Parathyroid adenoma (tissue), 2 donors: ENCODE results near the gene TMEM151A.

Experiments
- H2AFZ ChIP-seq: fragments of 300-600 bp; sonication (generic); one replicate; pipeline ENCODE4 v1.7.0; 2017; ENCODE audit warnings: antibody characterized with exemption, mild to moderate bottlenecking
- H3K27ac ChIP-seq: fragments of 300-600 bp; sonication (generic); one replicate; pipeline ENCODE4 v1.7.0; 2017
- H3K27me3 ChIP-seq: fragments of 300-600 bp; sonication (generic); one replicate; pipeline ENCODE4 v1.7.0; 2017; ENCODE audit warnings: low read length; ENCODE audit not compliant: control insufficient read depth, insufficient read depth
- H3K36me3 ChIP-seq: fragments of 300-600 bp; sonication (generic); one replicate; pipeline ENCODE4 v1.7.0; 2017; ENCODE audit warnings: low read length; ENCODE audit not compliant: control insufficient read depth, insufficient read depth
- H3K4me1 ChIP-seq: fragments of 300-600 bp; sonication (generic); one replicate; pipeline ENCODE4 v1.7.0; 2017; ENCODE audit warnings: control low read depth
- H3K4me2 ChIP-seq: fragments of 300-600 bp; sonication (generic); one replicate; pipeline ENCODE4 v1.7.0; 2017; ENCODE audit warnings: low read length
- H3K4me3 ChIP-seq: fragments of 300-600 bp; sonication (generic); one replicate; pipeline ENCODE4 v1.7.0; 2017; ENCODE audit warnings: low read depth, low read length
- H3K79me2 ChIP-seq: fragments of 300-600 bp; sonication (generic); one replicate; pipeline ENCODE4 v1.7.0; 2017; ENCODE audit warnings: control low read depth
- H3K9ac ChIP-seq: fragments of 300-600 bp; sonication (generic); one replicate; pipeline ENCODE4 v1.7.0; 2017; ENCODE audit warnings: mild to moderate bottlenecking
- H3K9me3 ChIP-seq: fragments of 300-600 bp; sonication (generic); one replicate; pipeline ENCODE4 v1.7.0; 2017; ENCODE audit warnings: low read length; ENCODE audit not compliant: control insufficient read depth
- TF ChIP-seq, protein P1 (sequence below): fragments of 300-600 bp; sonication (generic); IDR thresholded peaks from one replicate; pipeline ENCODE4 v1.7.0; 2017; ENCODE audit warnings: antibody characterized with exemption, mild to moderate bottlenecking
- donor health status: primary hyperparathyroidism.

TMEM151A gene

DNA sequence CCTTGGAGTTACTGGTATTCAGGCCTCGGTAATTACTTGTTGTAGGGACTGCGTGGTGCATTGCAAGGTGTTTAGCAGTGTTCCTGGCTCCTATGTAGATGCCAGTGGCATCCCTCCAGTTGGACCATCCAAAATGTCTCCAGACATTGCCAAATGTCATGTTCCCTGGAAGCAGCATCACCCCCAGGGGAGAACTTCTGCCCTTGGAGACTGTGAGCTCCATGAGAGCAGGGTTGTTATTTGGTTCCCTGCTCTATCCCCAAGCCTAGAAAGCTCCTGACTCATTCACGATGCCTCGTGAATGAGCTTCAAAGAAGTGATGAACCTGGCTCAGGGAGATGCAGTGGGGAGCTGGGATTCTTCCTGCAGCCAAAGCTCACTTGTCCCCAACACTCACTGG lies 29.9 kb downstream of the TMEM151A start:
- no peaks in the 10 kb centered on the region for H3K9me3 ChIP-seq
- H3K4me2 ChIP-seq: no peak overlapping the region
- no peaks in the 10 kb centered on the region for H3K27me3 ChIP-seq
- H2AFZ ChIP-seq: no peak overlapping the region
- TF ChIP-seq, protein P1, sequence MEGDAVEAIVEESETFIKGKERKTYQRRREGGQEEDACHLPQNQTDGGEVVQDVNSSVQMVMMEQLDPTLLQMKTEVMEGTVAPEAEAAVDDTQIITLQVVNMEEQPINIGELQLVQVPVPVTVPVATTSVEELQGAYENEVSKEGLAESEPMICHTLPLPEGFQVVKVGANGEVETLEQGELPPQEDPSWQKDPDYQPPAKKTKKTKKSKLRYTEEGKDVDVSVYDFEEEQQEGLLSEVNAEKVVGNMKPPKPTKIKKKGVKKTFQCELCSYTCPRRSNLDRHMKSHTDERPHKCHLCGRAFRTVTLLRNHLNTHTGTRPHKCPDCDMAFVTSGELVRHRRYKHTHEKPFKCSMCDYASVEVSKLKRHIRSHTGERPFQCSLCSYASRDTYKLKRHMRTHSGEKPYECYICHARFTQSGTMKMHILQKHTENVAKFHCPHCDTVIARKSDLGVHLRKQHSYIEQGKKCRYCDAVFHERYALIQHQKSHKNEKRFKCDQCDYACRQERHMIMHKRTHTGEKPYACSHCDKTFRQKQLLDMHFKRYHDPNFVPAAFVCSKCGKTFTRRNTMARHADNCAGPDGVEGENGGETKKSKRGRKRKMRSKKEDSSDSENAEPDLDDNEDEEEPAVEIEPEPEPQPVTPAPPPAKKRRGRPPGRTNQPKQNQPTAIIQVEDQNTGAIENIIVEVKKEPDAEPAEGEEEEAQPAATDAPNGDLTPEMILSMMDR: no peak
- H3K9ac ChIP-seq: no peak overlapping the region
- no peaks in the 10 kb centered on the region for H3K79me2 ChIP-seq
- H3K27ac ChIP-seq: no peak overlapping the region
- H3K36me3 ChIP-seq: no peaks in the 10 kb centered on the region
- H3K4me1 ChIP-seq: peaks cover 2% of the 10 kb centered on the region
- no peak overlapping the region for H3K4me3 ChIP-seq

DNA sequence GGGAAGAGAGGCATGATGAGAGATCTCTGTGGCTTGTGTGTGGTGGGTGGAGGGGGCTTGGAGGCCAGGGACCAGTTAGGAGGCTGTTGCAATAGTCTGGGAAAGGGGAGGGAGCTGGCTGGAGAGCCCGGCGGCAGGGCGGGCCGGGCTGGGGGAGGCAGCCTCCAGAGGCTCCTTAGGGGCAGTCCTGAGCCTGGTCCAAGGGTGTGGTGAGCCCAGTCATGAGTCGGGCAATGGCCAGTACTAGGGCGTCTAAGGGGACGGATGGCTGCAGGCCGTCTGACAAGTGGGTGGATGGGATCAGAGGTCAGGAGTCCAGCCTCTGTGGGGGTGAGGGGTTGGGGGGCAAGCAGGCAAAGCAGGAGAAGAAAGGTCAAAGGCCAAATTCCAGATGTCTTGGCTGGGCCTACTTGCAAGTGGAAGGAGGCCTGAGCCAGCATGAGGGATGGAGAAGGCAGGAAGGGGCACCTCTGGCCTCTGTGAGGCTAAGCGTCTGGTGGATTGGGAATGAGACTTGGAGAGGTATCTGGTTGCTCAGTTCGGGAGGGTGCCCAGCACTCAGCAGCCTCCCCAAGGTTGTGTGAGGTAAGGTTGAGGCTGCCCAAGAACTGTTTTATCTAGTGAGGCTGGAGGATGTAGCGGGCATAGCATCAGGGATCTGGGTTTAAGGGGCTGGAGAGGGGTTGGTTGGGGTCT lies 31.2 kb downstream of the TMEM151A start:
- peaks cover 2% of the 10 kb centered on the region for H3K4me1 ChIP-seq
- H2AFZ ChIP-seq: no peak overlapping the region
- H3K4me2 ChIP-seq: no peak overlapping the region
- no peaks in the 10 kb centered on the region for H3K9me3 ChIP-seq
- H3K79me2 ChIP-seq: no peaks in the 10 kb centered on the region
- H3K27ac ChIP-seq: no peak overlapping the region
- H3K4me3 ChIP-seq: no peak overlapping the region
- no peak overlapping the region for H3K9ac ChIP-seq
- TF ChIP-seq, protein P1: no peak
- H3K27me3 ChIP-seq: no peaks in the 10 kb centered on the region
- H3K36me3 ChIP-seq: no peaks in the 10 kb centered on the region

DNA sequence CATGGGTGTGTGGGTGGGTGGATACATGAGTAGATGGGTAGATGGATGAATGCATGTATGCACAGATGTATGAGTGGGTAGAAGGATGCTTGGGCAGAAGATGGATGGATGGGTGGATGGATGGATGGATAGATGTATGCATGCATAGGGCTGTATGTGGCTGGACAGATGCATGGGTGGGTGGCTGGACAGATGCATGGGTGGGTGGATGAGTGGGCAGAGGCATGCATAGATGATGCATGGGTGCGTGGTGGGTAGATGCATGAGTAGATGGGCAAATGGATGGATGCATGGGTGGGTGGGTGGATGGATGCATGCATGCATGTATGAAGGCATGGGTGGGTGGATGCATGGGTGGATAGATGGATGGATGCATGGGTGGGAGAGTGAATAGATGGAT lies 32.0 kb downstream of the TMEM151A start:
- Histone ChIP-seq H3K79me2 (no peaks in the 10 kb centered on the region), H3K4me3 (no peak overlapping the region), H3K9ac (no peak overlapping the region), H3K27me3 (no peaks in the 10 kb centered on the region), H3K9me3 (no peaks in the 10 kb centered on the region), H3K27ac (no peak overlapping the region), H3K4me1 (no peaks in the 10 kb centered on the region), H3K4me2 (no peak overlapping the region), H3K36me3 (no peaks in the 10 kb centered on the region), H2AFZ (no peak overlapping the region)
- TF ChIP-seq, protein P1: no peak

DNA sequence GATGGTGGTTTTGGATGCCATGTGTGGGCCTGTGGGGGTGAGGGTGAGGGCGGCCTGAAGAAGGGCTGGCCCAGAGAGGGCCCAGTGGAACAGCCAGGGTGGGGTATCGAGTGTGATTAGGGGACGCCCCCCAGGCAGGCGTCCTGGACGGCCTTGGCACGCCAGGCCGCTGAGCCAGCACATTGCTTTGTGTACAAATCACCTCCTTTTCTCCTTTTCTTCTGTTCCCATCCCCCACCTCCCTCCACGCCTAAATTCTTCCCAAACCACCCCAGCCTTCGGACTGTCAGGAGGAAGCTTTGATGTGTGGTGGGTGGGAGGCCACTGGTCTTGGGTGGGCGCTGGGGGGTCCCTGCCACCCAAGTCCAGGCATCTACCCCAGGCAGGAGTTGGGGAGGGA lies 33.0 kb downstream of the TMEM151A start:
- H3K4me3 ChIP-seq: no peak overlapping the region
- TF ChIP-seq, protein P1: no peak
- H3K79me2 ChIP-seq: no peaks in the 10 kb centered on the region
- H3K27me3 ChIP-seq: no peaks in the 10 kb centered on the region
- H3K27ac ChIP-seq: no peak overlapping the region
- no peaks in the 10 kb centered on the region for H3K36me3 ChIP-seq
- H3K9me3 ChIP-seq: no peaks in the 10 kb centered on the region
- H2AFZ ChIP-seq: no peak overlapping the region
- H3K9ac ChIP-seq: no peak overlapping the region
- no peak overlapping the region for H3K4me2 ChIP-seq
- no peaks in the 10 kb centered on the region for H3K4me1 ChIP-seq

DNA sequence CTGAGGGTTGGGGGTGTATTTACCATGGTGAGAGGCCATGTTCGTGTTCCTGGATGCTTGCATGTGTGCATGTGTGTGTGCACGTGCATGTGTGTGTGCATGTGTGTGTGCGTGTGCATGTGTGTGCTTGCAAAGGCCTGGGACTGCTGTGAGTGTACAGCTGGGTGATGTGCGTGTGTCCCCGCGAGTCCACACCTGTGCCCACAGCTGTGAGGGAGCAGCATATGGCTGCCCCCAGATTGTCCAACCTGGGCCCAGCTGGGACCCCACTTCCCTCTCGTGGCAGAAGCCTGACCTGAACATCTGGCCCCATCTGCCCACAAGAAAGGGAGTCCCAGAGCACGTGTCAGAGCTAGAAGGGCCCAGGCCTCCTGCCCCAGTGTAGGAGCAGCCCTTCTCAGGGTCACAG lies 33.6 kb downstream of the TMEM151A start:
- no peak overlapping the region for H3K27ac ChIP-seq
- no peak overlapping the region for H3K9ac ChIP-seq

More for the DNA sequence above, 33.6 kb downstream of the TMEM151A start:
- TF ChIP-seq, protein P1: no peak
- Histone ChIP-seq H3K27me3 (no peaks in the 10 kb centered on the region), H3K4me1 (no peaks in the 10 kb centered on the region), H3K79me2 (no peaks in the 10 kb centered on the region), H3K4me2 (no peak overlapping the region), H3K4me3 (no peak overlapping the region), H2AFZ (no peak overlapping the region), H3K9me3 (no peaks in the 10 kb centered on the region), H3K36me3 (no peaks in the 10 kb centered on the region)
